Measurements from ENCODE around the gene TBCD. TPM values are rescaled to one million over a fixed set of nuclear protein-coding genes. Genes with fewer than 3 reads are reported as not detected.
A peak's percentile ranks its signal among the peaks of the same experiment; 100 is the strongest.
"Not testable (repeated sequence)": the region's sequence is repeated elsewhere in the genome, so short reads cannot be mapped to it uniquely, and the experiment has no call there.

Gene TBCD
- total RNA-seq, 1 donor from 2014 or later, result 122 TPM

DNA sequence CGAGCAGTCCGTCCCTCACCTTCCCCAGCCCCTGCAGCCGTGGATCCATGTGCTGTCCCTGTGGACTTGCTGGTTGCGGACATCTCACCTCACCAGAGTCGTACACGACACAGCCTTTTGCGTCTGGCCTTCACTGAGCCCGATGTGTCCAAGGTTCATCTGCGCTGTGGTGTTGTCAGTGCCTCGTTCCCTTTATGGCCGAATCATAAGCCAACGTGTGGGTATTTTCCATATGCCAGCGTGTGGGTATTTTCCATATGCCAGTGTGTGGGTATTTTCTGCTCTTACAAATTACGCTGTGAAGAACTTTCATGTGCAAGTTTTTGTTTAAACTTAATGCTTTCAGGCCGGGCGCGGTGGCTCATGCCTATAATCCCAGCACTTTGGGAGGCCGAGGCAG, 31.6 kb downstream of the TBCD start:
- ATAC-seq, result no peak
- intact Hi-C loops (cut with DNase I), result no loop called here
- no peak for DNase-seq (ENCODE audit: low spot score)

DNA sequence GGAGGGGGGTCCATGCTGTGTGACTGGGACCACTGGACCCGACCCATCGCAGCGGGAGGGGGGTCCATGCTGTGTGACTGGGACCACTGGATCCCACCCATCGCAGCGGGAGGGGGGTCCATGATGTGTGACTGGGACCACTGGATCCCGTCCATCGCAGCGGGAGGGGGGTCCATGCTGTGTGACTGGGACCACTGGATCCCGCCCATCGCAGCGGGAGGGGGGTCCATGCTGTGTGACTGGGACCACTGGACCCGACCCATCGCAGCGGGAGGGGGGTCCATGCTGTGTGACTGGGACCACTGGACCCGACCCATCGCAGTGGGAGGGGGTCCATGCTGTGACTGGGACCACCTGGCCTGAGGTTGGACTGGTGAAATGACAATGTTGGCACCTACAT, 33.7 kb downstream of the TBCD start:
- DNase-seq (ENCODE audit: low spot score); ATAC-seq; intact Hi-C loops (cut with DNase I): not testable (repeated sequence)

GRCh38 chr17:82786427-82786826, 34.6 kb downstream of the TBCD start:
- intact Hi-C loops (cut with DNase I), result no loop called here
- DNase-seq (ENCODE audit: low spot score) (no peak), ATAC-seq (no peak)

- intact Hi-C loops (cut with DNase I), result no loop called here
- DNase-seq (ENCODE audit: low spot score) (no peak), ATAC-seq (peak; percentile 74)
Measured at GRCh38 chr17:82787081-82787848, 35.4 kb downstream of the TBCD start.

- DNase-seq (ENCODE audit: low spot score) (no peak), ATAC-seq (no peak)
- intact Hi-C loops (cut with DNase I), result no loop called here
Measured at GRCh38 chr17:82788206-82789001, 36.5 kb downstream of the TBCD start.

- intact Hi-C loops (cut with DNase I), result no loop called here
- ATAC-seq (no peak), DNase-seq (ENCODE audit: low spot score) (no peak)
Measured at GRCh38 chr17:82789051-82789592, 37.3 kb downstream of the TBCD start.

DNA sequence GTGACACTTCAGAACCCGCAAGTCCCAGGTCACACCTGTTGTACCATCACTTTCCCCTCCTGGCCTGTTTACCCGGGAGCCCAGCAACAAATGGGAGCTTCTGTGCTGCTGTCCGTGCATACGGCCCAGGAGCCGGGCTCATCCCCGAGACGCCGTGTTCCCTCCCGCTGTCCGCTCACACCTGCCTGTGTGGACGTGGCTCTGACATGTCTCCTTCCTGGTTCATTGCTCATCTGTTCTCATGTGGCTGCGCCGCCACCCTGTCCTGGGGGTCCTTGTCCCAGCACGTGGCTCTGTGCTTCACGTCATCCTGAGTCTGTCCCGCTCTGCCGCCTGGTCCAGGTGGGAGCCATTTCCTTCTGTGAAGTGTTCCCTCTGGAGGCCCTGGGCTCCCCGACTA, 37.9 kb downstream of the TBCD start:
- intact Hi-C loops (cut with DNase I), result no loop called here
- DNase-seq (ENCODE audit: low spot score) (no peak), ATAC-seq (no peak)

DNA sequence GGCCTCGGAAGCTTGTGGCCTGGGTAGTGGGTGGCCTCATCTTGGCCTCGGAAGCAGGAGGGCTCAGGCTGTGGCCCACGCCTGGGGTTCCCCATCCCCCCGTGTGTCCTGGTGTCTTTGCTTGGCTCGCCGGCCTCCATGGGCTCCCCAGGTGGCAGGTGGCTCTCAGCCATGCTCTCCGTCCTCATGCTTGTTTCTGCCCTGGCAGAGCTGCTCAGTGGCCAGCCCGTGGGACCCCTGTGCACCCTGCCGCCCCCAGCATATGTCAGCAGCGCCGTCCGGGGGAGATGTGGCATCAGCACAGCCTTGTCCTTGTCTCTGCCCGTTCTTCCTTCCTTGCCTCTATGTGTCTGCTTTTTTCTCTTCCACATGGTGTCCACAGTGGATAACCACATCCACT, 38.5 kb downstream of the TBCD start:
- DNase-seq (ENCODE audit: low spot score), result no peak
- no peak for ATAC-seq
- intact Hi-C loops (cut with DNase I), result no loop called here

DNA sequence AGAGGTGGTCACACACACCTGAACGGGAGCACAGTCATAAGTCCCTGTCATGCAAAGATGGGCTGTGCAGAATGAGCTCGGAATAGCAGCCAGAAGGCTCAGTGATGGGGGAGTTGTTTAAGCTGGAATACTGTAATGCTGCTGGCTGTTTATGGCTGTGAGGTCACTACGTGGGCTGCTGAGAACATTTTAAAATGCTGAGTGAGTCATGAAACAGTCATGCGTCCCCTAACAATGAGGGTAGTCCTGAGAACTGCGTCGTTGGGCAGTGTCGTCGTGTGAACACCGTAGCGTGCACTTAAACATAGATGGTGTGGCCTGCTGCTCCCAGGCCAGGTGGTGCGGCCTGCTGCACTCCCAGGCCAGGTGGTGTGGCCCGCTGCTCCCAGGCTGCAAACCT, 39.7 kb downstream of the TBCD start:
- ATAC-seq, result no peak

GRCh38 chr17:82793974-82794630, 42.2 kb downstream of the TBCD start:
- intact Hi-C loops (cut with DNase I), result no loop called here
- no peak for DNase-seq (ENCODE audit: low spot score)
- peak; percentile 70 for ATAC-seq

More for the DNA sequence above, 39.7 kb downstream of the TBCD start:
- intact Hi-C loops (cut with DNase I), result no loop called here
- DNase-seq (ENCODE audit: low spot score), result no peak

DNA sequence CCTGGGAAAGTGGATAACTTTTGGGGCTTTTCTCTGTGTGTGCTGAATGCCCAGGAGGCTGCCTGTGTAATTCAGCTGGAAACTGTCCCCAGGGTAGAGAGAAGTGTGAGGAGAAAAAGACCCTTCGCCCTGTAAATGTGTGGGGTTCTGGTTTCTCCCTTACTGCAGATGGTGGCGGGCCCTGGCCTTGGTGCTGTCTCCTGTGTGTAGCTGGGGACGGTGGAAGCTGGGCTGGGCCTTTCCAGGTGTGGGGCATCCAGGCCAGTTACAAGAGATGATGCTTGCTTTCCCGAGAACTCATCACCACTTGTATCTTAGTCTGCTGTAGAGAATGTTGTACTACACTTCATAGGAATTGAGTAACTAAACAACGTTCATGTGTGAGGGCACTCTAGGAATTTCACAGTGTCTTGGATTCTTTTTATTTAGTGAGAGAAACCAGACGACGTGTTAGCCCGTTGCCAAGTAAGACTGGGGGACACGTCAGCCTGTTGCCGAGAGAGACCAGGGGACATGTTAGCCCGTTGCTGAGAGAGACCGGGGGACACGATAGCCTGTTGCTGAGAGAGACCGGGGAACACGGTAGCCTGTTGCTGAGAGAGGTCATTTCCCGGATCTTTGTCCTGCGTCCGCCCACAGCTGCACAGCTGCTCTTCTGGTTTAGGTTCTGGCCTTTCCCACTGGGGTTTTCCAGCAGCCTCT, 43.1 kb downstream of the TBCD start:
- intact Hi-C loops (cut with DNase I), result no loop called here
- DNase-seq (ENCODE audit: low spot score) (no peak), ATAC-seq (peak; percentile 58)

- no peak for ATAC-seq
- no peak for DNase-seq (ENCODE audit: low spot score)
- intact Hi-C loops (cut with DNase I), result no loop called here
Measured at GRCh38 chr17:82795615-82796014, 43.8 kb downstream of the TBCD start.

DNA sequence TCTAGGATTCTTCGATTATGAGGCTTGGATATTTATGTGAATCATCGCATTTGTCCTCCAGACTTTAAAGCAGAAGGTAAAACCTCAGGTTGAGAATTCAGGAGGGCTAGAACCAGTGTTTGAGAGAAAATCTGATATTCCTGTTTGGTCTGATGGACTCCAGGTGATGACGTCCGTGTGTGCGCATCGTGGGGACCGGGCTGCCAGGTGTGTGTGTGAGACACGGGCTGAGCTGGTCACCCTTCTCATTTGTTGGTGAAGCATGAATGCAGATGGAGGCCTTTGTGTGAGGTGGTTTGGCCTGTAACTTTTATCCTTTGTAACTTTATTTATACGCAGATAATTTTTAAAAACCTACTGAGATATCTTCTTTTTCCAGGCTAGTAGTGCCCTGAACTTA, 45.2 kb downstream of the TBCD start:
- ATAC-seq (no peak), DNase-seq (ENCODE audit: low spot score) (no peak)
- intact Hi-C loops (cut with DNase I), result no loop called here

DNA sequence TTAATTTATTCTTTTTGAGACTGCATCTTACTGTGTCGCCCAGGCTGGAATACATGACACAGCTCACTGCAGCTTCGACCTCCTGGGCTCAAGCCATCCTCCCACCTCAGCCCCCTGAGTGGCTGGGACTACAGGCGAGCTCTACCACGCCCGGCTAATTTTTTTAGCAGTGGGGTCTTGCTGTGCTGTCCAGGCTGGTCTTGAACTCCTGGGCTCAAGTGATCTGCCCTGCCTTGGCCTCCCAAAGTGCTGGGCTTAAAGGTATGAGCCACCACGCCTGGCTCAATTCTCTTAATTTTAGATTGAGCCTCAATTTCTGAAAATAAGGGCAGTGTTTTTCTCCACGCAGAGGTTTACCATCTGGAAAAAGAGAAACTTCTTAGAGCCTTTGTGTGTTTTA, 46.9 kb downstream of the TBCD start:
- ATAC-seq, result no peak
- DNase-seq (ENCODE audit: low spot score), result no peak
- intact Hi-C loops (cut with DNase I), result no loop called here

GRCh38 chr17:82799591-82799990, 47.7 kb downstream of the TBCD start:
- intact Hi-C loops (cut with DNase I), result no loop called here
- no peak for DNase-seq (ENCODE audit: low spot score)
- no peak for ATAC-seq

GRCh38 chr17:82800885-82801284, 49.0 kb downstream of the TBCD start:
- DNase-seq (ENCODE audit: low spot score), result no peak
- intact Hi-C loops (cut with DNase I), result no loop called here
- ATAC-seq, result no peak

DNA sequence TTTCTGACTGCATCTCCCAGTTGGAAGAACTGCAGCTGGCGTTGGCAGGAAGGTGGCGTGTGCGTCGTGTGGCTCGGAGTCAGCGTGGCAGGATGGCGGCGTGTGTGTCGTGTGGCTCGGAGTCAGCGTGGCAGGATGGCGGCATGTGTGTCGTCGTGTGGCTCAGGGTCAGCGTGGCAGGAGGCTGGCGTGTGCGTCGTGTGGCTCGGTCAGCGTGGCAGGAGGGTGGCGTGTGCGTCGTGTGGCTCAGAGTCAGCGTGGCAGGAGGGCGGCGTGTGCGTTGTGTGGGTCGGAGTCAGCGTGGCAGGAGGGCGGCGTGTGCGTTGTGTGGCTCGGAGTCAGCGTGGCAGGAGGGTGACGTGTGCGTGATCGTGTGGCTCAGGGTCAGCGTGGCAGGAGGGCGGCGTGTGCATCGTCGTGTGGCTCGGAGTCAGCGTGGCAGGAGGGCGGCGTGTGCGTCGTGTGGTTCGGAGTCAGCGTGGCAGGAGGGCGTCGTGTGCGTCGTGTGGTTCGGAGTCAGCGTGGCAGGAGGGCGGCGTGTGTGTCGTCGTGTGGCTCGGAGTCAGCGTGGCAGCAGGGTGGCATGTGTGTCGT, 49.6 kb downstream of the TBCD start:
- ATAC-seq (no peak), DNase-seq (ENCODE audit: low spot score) (no peak)
- intact Hi-C loops (cut with DNase I), result no loop called here

- intact Hi-C loops (cut with DNase I), result no loop called here
- no peak for ATAC-seq
- DNase-seq (ENCODE audit: low spot score), result no peak
Measured at GRCh38 chr17:82802075-82802780, 50.4 kb downstream of the TBCD start.
